Esophagus muscularis mucosa (tissue), 4 donors: ENCODE measurements around the gene MX2.

Experiments used
- CTCF ChIP-seq, 3 experiments: fragments of 200-600 bp in 2 of 3; fragments of 450-650 bp in 1 of 3; sonication (generic) in 2 of 3; IDR thresholded peaks; one replicate each; pipeline ENCODE4 v1.5.1; 2017 to 2019; ENCODE audit warnings: antibody characterized with exemption in 3 of 3, mild to moderate bottlenecking in 2 of 3, moderate library complexity in 1 of 3
- EP300 ChIP-seq: sonication (generic); formaldehyde crosslinking; IDR thresholded peaks from one replicate; pipeline ENCODE4 v1.6.1; 2017; ENCODE audit warnings: antibody characterized with exemption
- POLR2A ChIP-seq: fragments of 450-650 bp; IDR thresholded peaks from one replicate; pipeline ENCODE4 v1.6.1; 2017; ENCODE audit warnings: antibody characterized with exemption, moderate library complexity, mild to moderate bottlenecking, low read depth

DNA sequence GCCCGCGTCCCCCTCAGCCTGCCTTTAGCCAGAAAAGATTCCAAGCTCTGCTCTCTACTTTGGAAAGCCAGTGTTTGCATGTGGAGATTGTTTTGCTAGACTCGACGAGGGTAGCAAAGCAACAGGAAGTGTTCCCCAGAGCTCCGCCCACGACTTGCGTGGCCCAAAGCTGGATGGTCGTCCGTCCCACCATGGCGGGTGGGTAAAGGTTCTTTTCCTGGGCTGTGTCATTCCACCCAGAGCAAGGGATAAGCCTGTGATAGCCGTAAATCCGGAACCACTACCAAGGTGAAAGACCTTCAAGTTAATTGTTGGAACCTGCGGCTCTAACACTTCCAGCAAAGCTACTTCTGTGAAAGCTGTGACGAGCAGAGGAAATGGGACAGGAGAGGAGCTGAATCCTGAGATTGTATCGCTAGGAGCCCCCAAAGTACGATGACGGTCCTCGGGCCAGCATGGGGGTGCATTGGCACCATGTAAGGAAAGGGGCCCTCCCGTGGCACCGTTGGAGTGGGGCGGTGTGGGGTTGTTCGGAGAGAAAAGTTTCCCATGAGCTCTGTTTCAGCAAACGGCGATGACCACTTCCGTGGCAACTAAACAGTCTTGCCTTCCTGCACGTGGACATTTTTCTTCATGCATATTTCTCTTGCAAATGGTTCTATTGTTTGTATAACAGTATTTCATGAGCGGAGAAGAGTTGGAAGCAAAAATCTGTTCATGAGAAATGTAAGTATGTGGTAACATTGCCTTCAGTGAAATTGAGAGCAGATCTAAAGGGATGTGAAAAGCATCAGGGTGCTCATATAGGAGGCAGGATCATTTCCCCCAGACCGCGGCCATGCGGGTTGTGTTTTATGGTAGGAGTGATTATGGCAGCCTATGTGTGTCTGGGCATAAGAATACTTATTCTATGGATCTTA, 8.4 kb downstream of the MX2 start:
- TF ChIP-seq EP300 (no peak), CTCF (IDR thresholded peaks at IDR 0.05) (no peak), POLR2A (no peak)
